IMR-90 (cell line): ENCODE results near the gene UBXN2A. TPM values are rescaled to one million over a fixed set of nuclear protein-coding genes. Genes with fewer than 3 reads are reported as not detected.

Source experiments
- ATAC-seq: fragments of 200-7000 bp; cut with Tn5 transposase; 2 replicates; pipeline ENCODE4 v1.9.1; 2020; ENCODE audit warnings: low read depth, mild to moderate bottlenecking, moderate library complexity
- BruUV-seq: library from RNA; stranded (reverse); fragments of 400-500 nt; replicated peaks from 2 replicates; lab custom pipeline; 2021; lab: Mats Ljungman, UMichigan
- CTCF ChIA-PET: fragments of 300-600 bp; formaldehyde crosslinking; extraction: SDS; loops from one replicate; lab custom pipeline; 2021; ENCODE audit warnings: antibody characterized with exemption; lab: Yijun Ruan, JAX
- POLR2A ChIA-PET: fragments of 300-600 bp; sonication (Branson Sonifier 250); formaldehyde crosslinking; loops from one replicate; lab custom pipeline; 2022; ENCODE audit warnings: antibody characterized with exemption; ENCODE audit not compliant: unreplicated experiment; lab: Charles Lee
- DNase-seq: peaks from one replicate; pipeline ENCODE4 v3.0.0; 2013
- H2AFZ ChIP-seq: replicated peaks from 2 replicates; pipeline ENCODE3; 2013; ENCODE audit warnings: low read length, mild to moderate bottlenecking; ENCODE audit not compliant: poor library complexity
- H2AK5ac ChIP-seq: 2 replicates; pipeline ENCODE4 v1.6.1; 2013; ENCODE audit warnings: low read depth, low read length, inconsistent platforms
- H2AK9ac ChIP-seq: replicated peaks from 2 replicates; pipeline ENCODE3; 2013; ENCODE audit warnings: mild to moderate bottlenecking, low read depth, low read length, moderate library complexity; ENCODE audit not compliant: poor library complexity
- H2BK120ac ChIP-seq: 2 replicates; pipeline ENCODE4 v1.6.1; 2013; ENCODE audit warnings: low read depth, low read length, inconsistent platforms
- H2BK15ac ChIP-seq: 3 replicates; pipeline ENCODE4 v1.6.1; 2013; ENCODE audit warnings: low read depth, low read length, inconsistent platforms
- H2BK20ac ChIP-seq: 2 replicates; pipeline ENCODE4 v1.6.1; 2013; ENCODE audit warnings: low read depth, mild to moderate bottlenecking, inconsistent platforms, low read length, moderate library complexity
- H2BK5ac ChIP-seq: 2 replicates; pipeline ENCODE4 v1.6.1; 2013; ENCODE audit warnings: mild to moderate bottlenecking, low read depth, low read length, inconsistent platforms; ENCODE audit not compliant: poor library complexity, severe bottlenecking
- H3K14ac ChIP-seq: replicated peaks from 2 replicates; pipeline ENCODE4 v1.6.1; 2013; ENCODE audit warnings: low read depth, low read length, inconsistent platforms
- H3K18ac ChIP-seq: 2 replicates; pipeline ENCODE4 v1.6.1; 2013; ENCODE audit warnings: low read depth, low read length, control low read depth
- H3K23ac ChIP-seq: 2 replicates; pipeline ENCODE4 v1.6.1; 2013; ENCODE audit warnings: low read depth, low read length, inconsistent platforms
- H3K27ac ChIP-seq: 2 replicates; pipeline ENCODE4 v1.5.1; 2013; ENCODE audit warnings: mild to moderate bottlenecking, control low read depth, low read length; ENCODE audit not compliant: insufficient read depth
- H3K27me3 ChIP-seq: 2 replicates; pipeline ENCODE4 v1.6.1; 2013; ENCODE audit warnings: low read length; ENCODE audit not compliant: control insufficient read depth, insufficient read depth
- H3K36me3 ChIP-seq: 2 replicates; pipeline ENCODE4 v1.6.1; 2013; ENCODE audit warnings: low read length, mixed read lengths; ENCODE audit not compliant: control insufficient read depth, insufficient read depth
- H3K4ac ChIP-seq: 2 replicates; pipeline ENCODE4 v1.6.1; 2013; ENCODE audit warnings: low read depth, low read length, inconsistent platforms
- H3K4me1 ChIP-seq: 2 replicates; pipeline ENCODE4 v1.6.1; 2013; ENCODE audit warnings: low read length, mixed read lengths; ENCODE audit not compliant: control insufficient read depth, insufficient read depth
- H3K4me2 ChIP-seq: 2 replicates; pipeline ENCODE4 v1.6.1; 2013; ENCODE audit warnings: low read depth, mild to moderate bottlenecking, control low read depth, low read length, moderate library complexity
- H3K4me3 ChIP-seq: 2 replicates; pipeline ENCODE4 v1.5.1; 2013; ENCODE audit warnings: low read depth, mild to moderate bottlenecking, control low read depth, low read length, moderate library complexity; ENCODE audit not compliant: insufficient read depth
- H3K56ac ChIP-seq: 2 replicates; pipeline ENCODE4 v1.6.1; 2013; ENCODE audit warnings: low read length, inconsistent platforms; ENCODE audit not compliant: insufficient read depth; ENCODE audit errors: extremely low read depth
- H3K79me1 ChIP-seq, 2 experiments: 2 replicates each; pipeline ENCODE4 v1.6.1; 2013; ENCODE audit warnings: low read length in 2 of 2, inconsistent platforms in 1 of 2, low read depth in 1 of 2
- H3K9ac ChIP-seq: 2 replicates; pipeline ENCODE4 v1.6.1; 2013; ENCODE audit warnings: low read depth, low read length, control low read depth
- H3K9me1 ChIP-seq: 2 replicates; pipeline ENCODE4 v1.6.1; 2013; ENCODE audit warnings: low read length, inconsistent platforms; ENCODE audit not compliant: insufficient read depth
- H3K9me3 ChIP-seq: 2 replicates; pipeline ENCODE4 v1.6.1; 2013; ENCODE audit warnings: low read length; ENCODE audit not compliant: control insufficient read depth, insufficient read depth
- H4K20me1 ChIP-seq: 2 replicates; pipeline ENCODE4 v1.6.1; 2013; ENCODE audit warnings: low read length, inconsistent platforms; ENCODE audit not compliant: insufficient read depth
- H4K5ac ChIP-seq: 2 replicates; pipeline ENCODE4 v1.6.1; 2013; ENCODE audit warnings: mild to moderate bottlenecking, low read depth, low read length, control low read depth
- H4K8ac ChIP-seq, 2 experiments: 2 replicates each; pipeline ENCODE4 v1.6.1; 2013; ENCODE audit warnings: low read depth in 2 of 2, low read length in 2 of 2, control low read depth in 1 of 2, inconsistent platforms in 1 of 2
- H4K91ac ChIP-seq: 2 replicates; pipeline ENCODE4 v1.6.1; 2013; ENCODE audit warnings: low read depth, low read length, inconsistent platforms; ENCODE audit not compliant: insufficient read depth
- MAFK ChIP-seq: IDR thresholded peaks from 2 replicates; pipeline ENCODE4 v1.6.1; 2012; ENCODE audit warnings: low read depth, low read length, improper control_type of control experiment
- MAZ ChIP-seq: IDR thresholded peaks from 2 replicates; pipeline ENCODE4 v1.6.1; 2012; ENCODE audit warnings: low read depth, mild to moderate bottlenecking, low read length, improper control_type of control experiment, moderate library complexity, borderline replicate concordance
- MXI1 ChIP-seq: IDR thresholded peaks from 2 replicates; pipeline ENCODE4 v1.6.1; 2012; ENCODE audit warnings: low read depth, mild to moderate bottlenecking, low read length, moderate library complexity, borderline replicate concordance
- POLR2A ChIP-seq: IDR thresholded peaks from 2 replicates; pipeline ENCODE4 v1.6.1; 2012; ENCODE audit warnings: mild to moderate bottlenecking, low read depth, low read length
- RCOR1 ChIP-seq: IDR thresholded peaks from 2 replicates; pipeline ENCODE4 v1.6.1; 2012; ENCODE audit warnings: mild to moderate bottlenecking, low read length, improper control_type of control experiment; ENCODE audit not compliant: insufficient replicate concordance
- RFX5 ChIP-seq: IDR thresholded peaks from 2 replicates; pipeline ENCODE4 v1.8.0; 2012; ENCODE audit warnings: low read depth, mild to moderate bottlenecking, low read length, moderate library complexity
- SMC3 ChIP-seq: fragments of 150-350 bp; IDR thresholded peaks from 2 replicates; pipeline ENCODE4 v1.6.1; 2016; ENCODE audit warnings: low read depth, mild to moderate bottlenecking, antibody characterized with exemption, low read length, moderate library complexity
- USF2 ChIP-seq: fragments of 150-350 bp; IDR thresholded peaks from 2 replicates; pipeline ENCODE4 v1.6.1; 2017; ENCODE audit warnings: mild to moderate bottlenecking, antibody characterized with exemption, low read length, low read depth
- WGBS, 2 experiments: methylation state at CpG; one replicate each; pipeline versions ENCODE4 v1.1.5 to v1.1.7; 2013; ENCODE audit warnings: missing lambda C conversion rate in 2 of 2; ENCODE audit not compliant: insufficient read length in 1 of 2; ENCODE audit errors: extremely low coverage in 2 of 2; 5-methylcytosine and 5-hydroxymethylcytosine counted together
- dilution Hi-C: fragments of 300-500 bp; cut with HindIII; formaldehyde crosslinking; loops from one replicate; pipeline ENCODE4 v1.14.3; 2018; ENCODE audit warnings: low sequenced_read_pairs; ENCODE audit not compliant: unreplicated experiment
- in situ Hi-C: fragments of 300-500 bp; cut with MboI; formaldehyde crosslinking; loops from 3 replicates; pipeline ENCODE4 v1.14.3; 2019; ENCODE audit warnings: low sequenced_read_pairs, inconsistent platforms, mixed read lengths
- intact Hi-C: fragments of 100-400 bp; cut with micrococcal nuclease; formaldehyde crosslinking; loops from 2 replicates; pipeline ENCODE4 v1.10.0; 2022
- polyA plus RNA-seq, 3 experiments: library from polyadenylated mRNA; depleted of rRNA; stranded (reverse); fragments of >200 nt; gene quantifications; 2 replicates each; pipeline ENCODE4 v1.2.3, GENCODE V29; 2012; ENCODE audit warnings: low replicate concordance in 1 of 3
- total RNA-seq: library from RNA; depleted of rRNA; stranded (reverse); fragments of >200 nt; gene quantifications from 2 replicates; pipeline ENCODE4 v1.2.3, GENCODE V29; 2012

UBXN2A gene
- total and polyA plus RNA-seq, 2 of the 4 experiments (the other 2 are of a cell fraction): 4.6 to 7.7 TPM

GRCh38 chr2:24048769-24049484, 108.7 kb downstream of the UBXN2A start:
- ChIA-PET CTCF (interaction anchor here (0.6 kb wide), 2 partner anchors 70 to 1216 kb away, joined by 3 read pairs; no protein-coding TSS in a partner anchor), POLR2A (no interaction called here)
- Histone ChIP-seq H3K9ac (peak overlapping the region; percentile 53; the same call in 1 of the 2 replicates), H2BK15ac (no peak overlapping the region), H3K27ac (no peak overlapping the region), H3K4ac (peak overlapping the region; percentile 56), H4K91ac (0 out of 2 replicates have a peak overlapping the region, but pooled peaks have one; percentile 34), H2BK120ac (no peak overlapping the region), H2BK5ac (no peak overlapping the region), H4K8ac (peak overlapping the region; percentile 72 to 92; a peak in 3 of 4 replicates), H2AFZ (peak overlapping the region; percentile 95), H2BK20ac (no peak overlapping the region), H3K23ac (peak overlapping the region; percentile 29), H3K14ac (peak overlapping the region; percentile 52; the same call in 1 of the 2 replicates), H3K9me3 (no peaks in the 10 kb centered on the region), H3K4me1 (no peaks in the 10 kb centered on the region), H2AK5ac (peak overlapping the region; percentile 69), H3K4me3 (peak overlapping the region; percentile 84), H4K5ac (peak overlapping the region; percentile 57; the same call in 1 of the 2 replicates), H3K18ac (peak overlapping the region; percentile 54; the same call in 1 of the 2 replicates), H3K56ac (no peak overlapping the region), H3K79me1 (peaks cover 8 to 16% of the 10 kb centered on the region in 2 experiments; a peak in 3 of 4 replicates), H2AK9ac (peak overlapping the region; percentile 74), H3K36me3 (no peaks in the 10 kb centered on the region), H3K4me2 (peak overlapping the region; percentile 99), H3K27me3 (no peaks in the 10 kb centered on the region), H3K9me1 (peaks cover 8% of the 10 kb centered on the region), H4K20me1 (no peaks in the 10 kb centered on the region)
- no TSS peak for BruUV-seq
- TF ChIP-seq RFX5 (no peak), MAZ (no peak), SMC3 (no peak), USF2 (no peak), MXI1 (no peak), RCOR1 (no peak), MAFK (no peak), POLR2A (no peak)
- in situ Hi-C loops (no loop called here), intact Hi-C loops (loop anchor here (10.0 kb wide), 1 partner anchor 104 kb away; the partner anchor contains the start of gene UBXN2A), dilution Hi-C loops (no loop called here)
- no peak for ATAC-seq
- no peak for DNase-seq
- no CpG with 5 or more reads among the region's 23 CpGs for WGBS, 2 experiments
